NCI-H128 (cell line): ENCODE data around the gene TIMP3.

Source experiments
- DNase-seq: peaks from one replicate; lab custom pipeline; 2025; ENCODE audit not compliant: unreplicated experiment; lab: John Stamatoyannopoulos, UW

The TIMP3 gene

DNA sequence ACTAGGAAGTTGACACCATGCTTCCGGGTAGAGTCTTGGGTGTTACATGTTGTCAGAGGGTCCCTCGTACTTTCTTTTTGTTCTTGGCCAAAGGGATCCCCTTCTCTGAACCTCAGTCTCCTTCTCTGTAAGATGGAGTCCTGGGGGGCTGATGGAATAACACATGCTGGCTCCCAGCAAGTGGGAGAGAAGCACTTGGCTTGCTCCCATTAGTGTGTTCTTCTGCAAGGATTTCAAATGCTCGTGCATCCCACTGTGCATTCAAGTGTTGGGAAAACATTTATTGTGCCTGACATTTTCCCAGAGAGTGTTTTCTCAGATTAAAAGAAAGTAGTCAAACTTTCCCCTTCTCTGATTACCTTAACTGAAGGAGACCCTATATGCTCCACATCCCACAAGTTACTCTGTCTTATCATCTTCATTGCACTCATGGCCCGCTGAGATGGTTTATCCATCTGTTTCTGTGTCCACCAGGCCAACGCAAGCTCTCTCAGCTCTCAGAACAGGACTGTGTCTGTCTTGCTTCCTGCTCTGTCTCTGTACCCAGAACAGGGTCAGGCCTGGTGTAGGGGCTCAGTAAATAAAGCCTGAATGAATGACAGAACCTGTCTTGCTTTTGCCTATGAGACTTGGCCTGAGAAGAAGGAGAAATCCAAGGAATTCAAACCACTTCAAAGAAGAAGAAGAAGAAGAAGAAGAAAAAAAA lies 16.0 kb upstream of the TIMP3 start:
- DNase-seq: no peak

GRCh38 chr22:32786027-32786418 lies 15.5 kb upstream of the TIMP3 start:
- no peak for DNase-seq

DNA sequence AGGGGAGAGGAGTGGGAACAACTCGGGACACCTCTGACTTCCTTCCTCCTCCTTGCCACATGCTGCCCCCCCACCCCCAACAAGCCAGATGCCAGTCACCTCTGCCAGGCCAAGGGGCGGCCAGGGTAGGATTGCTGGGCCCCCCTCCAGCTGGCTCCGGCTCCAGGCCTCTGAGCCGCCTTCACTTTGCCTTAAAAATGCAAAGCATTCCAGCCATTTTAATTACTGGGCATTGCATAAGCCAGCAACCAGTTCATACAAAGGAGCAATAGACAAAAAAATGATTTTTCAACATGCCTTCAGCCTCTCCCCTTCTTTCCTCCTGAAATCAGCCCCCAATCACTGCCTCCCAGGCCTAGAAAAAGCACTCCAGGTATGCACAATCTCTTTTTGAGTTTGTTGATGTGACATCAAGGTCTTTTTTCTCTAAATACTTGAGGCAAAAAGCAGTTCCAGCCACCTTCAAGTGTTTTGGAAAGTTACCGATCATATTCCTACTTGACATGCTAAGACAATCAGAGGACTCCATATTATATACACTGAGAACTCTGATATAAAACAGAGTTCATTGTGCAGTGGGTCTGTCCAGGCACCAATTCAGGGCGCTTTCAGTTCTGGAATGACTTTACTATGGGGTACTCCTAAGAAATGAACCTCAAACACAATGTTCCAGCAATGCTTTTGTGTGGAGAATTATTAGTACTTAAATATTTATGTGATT lies 12.4 kb upstream of the TIMP3 start:
- no peak for DNase-seq

- DNase-seq: no peak
Measured at GRCh38 chr22:32789797-32790620, 11.5 kb upstream of the TIMP3 start.

DNA sequence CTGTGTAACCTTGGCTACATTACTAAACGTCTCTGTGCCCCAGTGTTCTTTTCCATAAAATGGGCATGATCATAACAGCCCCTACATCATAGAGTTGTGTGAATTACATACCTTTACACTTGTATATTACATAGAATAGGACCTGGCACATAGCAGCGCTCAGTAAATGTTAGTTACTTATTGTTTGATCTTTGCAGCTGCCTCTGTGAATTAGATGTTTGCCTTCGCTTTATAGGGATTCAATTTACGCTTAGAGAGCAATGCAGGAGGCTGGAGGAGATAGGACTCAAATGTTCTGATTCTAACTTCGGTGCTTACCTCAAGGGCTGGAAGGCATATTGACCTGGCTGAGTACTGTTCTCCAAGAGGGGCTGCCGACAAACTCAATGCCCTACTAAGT lies 10.4 kb upstream of the TIMP3 start:
- DNase-seq: no peak

- no peak for DNase-seq
Measured at GRCh38 chr22:32791485-32791884, 10.0 kb upstream of the TIMP3 start.

- DNase-seq: no peak
Measured at GRCh38 chr22:32793589-32793988, 7.9 kb upstream of the TIMP3 start.

DNA sequence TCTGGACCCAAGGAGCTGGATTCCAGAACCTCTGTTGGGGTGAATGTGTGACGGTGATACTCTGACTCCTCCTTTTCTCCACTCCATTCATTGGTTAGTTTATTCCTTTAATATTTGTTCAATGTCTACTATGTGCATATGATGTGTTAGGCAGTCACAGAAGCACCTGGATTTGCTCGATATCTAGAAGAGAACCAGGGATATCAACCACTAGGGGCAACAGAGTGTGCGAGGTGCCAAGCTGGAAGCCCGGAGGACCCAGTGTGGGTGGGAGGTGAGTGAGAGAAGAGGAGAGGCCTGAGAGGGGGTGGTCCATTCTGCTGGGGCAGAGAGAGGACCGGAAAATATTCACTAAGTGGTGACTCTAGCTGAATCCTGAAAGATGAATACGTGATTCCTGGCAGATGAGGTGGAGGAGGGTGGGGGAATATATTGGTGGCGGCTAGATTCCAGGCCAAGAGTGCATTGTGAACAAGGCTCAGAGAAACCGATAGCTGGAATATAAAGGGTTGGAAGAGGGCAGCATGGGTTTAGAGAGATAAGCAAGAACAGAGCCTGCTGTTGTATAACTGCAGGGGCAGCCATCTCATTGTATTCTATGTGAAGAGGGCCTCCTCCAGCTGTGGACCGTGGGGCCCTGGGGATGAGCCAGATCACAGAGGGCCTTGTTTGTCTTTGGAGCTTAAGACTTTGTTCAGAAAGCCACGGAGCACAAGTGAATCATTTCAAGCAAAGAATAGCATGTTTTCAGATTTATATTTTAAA lies 6.9 kb upstream of the TIMP3 start:
- no peak for DNase-seq

GRCh38 chr22:32795214-32795596 lies 6.3 kb upstream of the TIMP3 start:
- no peak for DNase-seq

GRCh38 chr22:32796865-32797573 lies 4.5 kb upstream of the TIMP3 start:
- no peak for DNase-seq

- DNase-seq: no peak
Measured at GRCh38 chr22:32799496-32799895, 2.0 kb upstream of the TIMP3 start.

DNA sequence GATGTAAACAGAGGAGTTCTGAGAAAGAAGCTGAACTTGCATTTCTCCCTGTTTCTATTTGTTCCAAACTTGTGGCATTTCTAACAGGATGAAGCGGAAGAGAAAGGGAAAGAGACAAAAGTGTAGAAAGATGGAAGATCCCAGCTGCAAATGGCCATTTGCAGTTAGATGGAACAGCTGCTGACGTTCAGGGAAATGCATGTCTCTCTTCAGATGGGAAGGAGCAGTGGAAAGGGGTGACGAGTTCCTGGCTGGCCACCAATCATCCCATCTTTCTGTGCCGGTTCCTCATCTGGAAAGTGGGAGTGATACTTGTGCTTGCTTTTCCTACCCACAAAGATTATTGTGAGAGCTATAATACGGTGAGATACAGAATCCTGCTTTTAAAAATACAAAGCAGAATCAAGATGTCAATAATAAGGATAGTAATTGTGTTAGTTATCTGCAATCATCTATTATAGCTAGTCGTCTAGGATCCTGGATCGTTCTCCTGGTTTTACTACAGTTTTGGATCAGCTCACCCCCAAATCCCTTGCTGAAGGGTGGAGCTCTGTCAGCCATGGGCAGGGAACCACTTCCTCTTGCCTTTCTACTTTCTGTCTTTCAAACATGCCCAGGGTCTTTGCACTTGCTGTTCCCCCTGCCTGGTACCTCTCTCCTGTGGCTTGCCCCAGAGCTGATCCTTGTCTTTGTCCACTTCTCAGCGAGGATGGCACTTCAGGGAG lies 1.2 kb upstream of the TIMP3 start:
- DNase-seq: no peak

GRCh38 chr22:32800994-32801536 lies 440 bp upstream of the TIMP3 start:
- DNase-seq: no peak

GRCh38 chr22:32802237-32802765 lies 796 bp downstream of the TIMP3 start:
- no peak for DNase-seq

- no peak for DNase-seq
Measured at GRCh38 chr22:32803020-32803737, 1.7 kb downstream of the TIMP3 start.

- no peak for DNase-seq
Measured at GRCh38 chr22:32803738-32804435, 2.4 kb downstream of the TIMP3 start.

- no peak for DNase-seq
Measured at GRCh38 chr22:32804531-32805360, 3.2 kb downstream of the TIMP3 start.
